Suprapubic skin (tissue), 4 donors: Measurements from ENCODE around the gene MICALL2. TPM values are rescaled to one million over a fixed set of nuclear protein-coding genes. Genes with fewer than 3 reads are reported as not detected.

Experiments
- DNase-seq, 2 donors: peaks; one replicate each; pipeline ENCODE4 v3.0.0-alpha.2; 2019; ENCODE audit warnings: low spot score in 2 of 2
- H3K27ac ChIP-seq: fragments of 200-600 bp; sonication (generic); one replicate; pipeline ENCODE4 v1.5.1; 2019
- H3K27me3 ChIP-seq: fragments of 200-600 bp; sonication (generic); one replicate; pipeline ENCODE4 v1.5.1; 2019
- H3K36me3 ChIP-seq: fragments of 200-600 bp; sonication (generic); one replicate; pipeline ENCODE4 v1.5.1; 2019
- H3K4me1 ChIP-seq: fragments of 200-600 bp; sonication (generic); one replicate; pipeline ENCODE4 v1.5.1; 2019
- H3K4me3 ChIP-seq: fragments of 200-600 bp; sonication (generic); one replicate; pipeline ENCODE4 v1.5.1; 2019; ENCODE audit warnings: mild to moderate bottlenecking
- H3K9me3 ChIP-seq: fragments of 200-600 bp; sonication (generic); one replicate; pipeline ENCODE4 v1.5.1; 2019
- CTCF ChIP-seq, 2 donors: fragments of 200-600 bp in 1 of 2; fragments of 450-650 bp in 1 of 2; sonication (generic) in 1 of 2; IDR thresholded peaks; one replicate each; pipeline ENCODE4 v1.5.1; 2016 to 2019; ENCODE audit warnings: antibody characterized with exemption in 2 of 2, mild to moderate bottlenecking in 1 of 2, moderate library complexity in 1 of 2
- EP300 ChIP-seq: sonication (generic); formaldehyde crosslinking; IDR thresholded peaks from one replicate; pipeline ENCODE4 v1.6.1; 2017; ENCODE audit warnings: antibody characterized with exemption
- POLR2A ChIP-seq, 2 donors: fragments of 450-650 bp; IDR thresholded peaks; one replicate each; pipeline ENCODE4 v1.6.1; 2017; ENCODE audit warnings: antibody characterized with exemption in 2 of 2, mild to moderate bottlenecking in 2 of 2, moderate library complexity in 2 of 2
- POLR2AphosphoS5 ChIP-seq, 3 donors: sonication (generic); formaldehyde crosslinking; IDR thresholded peaks; one replicate each; pipeline ENCODE4 v1.6.1; 2017; ENCODE audit warnings: antibody characterized with exemption in 3 of 3
- WGBS: methylation state at CpG from one replicate; pipeline ENCODE4 v1.1.5; 2018; 5-methylcytosine and 5-hydroxymethylcytosine counted together
- total RNA-seq, 4 donors: library from RNA; depleted of rRNA; stranded (reverse); fragments of >200 nt; gene quantifications; one replicate each; pipeline ENCODE4 v1.1.0, GENCODE V29; 2016

Gene MICALL2
- total RNA-seq, 4 donors from 2014 or later = 15.7 to 23.5 (median 16.9) TPM

GRCh38 chr7:1440620-1441019 lies 18.6 kb downstream of the MICALL2 start:
- Histone ChIP-seq H3K4me1 (no peaks in the 10 kb centered on the region), H3K36me3 (peaks cover 39% of the 10 kb centered on the region), H3K9me3 (no peaks in the 10 kb centered on the region), H3K4me3 (no peak overlapping the region), H3K27ac (no peak overlapping the region), H3K27me3 (no peaks in the 10 kb centered on the region)
- no peak for TF ChIP-seq EP300
- no peak for TF ChIP-seq POLR2A (IDR thresholded peaks at IDR 0.05)
- no peak for TF ChIP-seq POLR2AphosphoS5 (IDR thresholded peaks at IDR 0.05)
- TF ChIP-seq CTCF (IDR thresholded peaks at IDR 0.05) = no peak
- whole genome bisulfite sequencing = 100% methylated on average over 3 of the region's 10 CpGs
- DNase-seq = no peak

GRCh38 chr7:1439373-1440363 lies 19.6 kb downstream of the MICALL2 start:
- Histone ChIP-seq H3K4me1 (no peaks in the 10 kb centered on the region), H3K36me3 (peaks cover 39% of the 10 kb centered on the region), H3K4me3 (no peak overlapping the region), H3K27ac (no peak overlapping the region), H3K27me3 (no peaks in the 10 kb centered on the region), H3K9me3 (no peaks in the 10 kb centered on the region)
- 93% methylated on average over 14 of the region's 31 CpGs for WGBS
- no peak for DNase-seq
- no peak for TF ChIP-seq POLR2AphosphoS5 (IDR thresholded peaks at IDR 0.05)
- TF ChIP-seq EP300 = no peak
- no peak for TF ChIP-seq POLR2A (IDR thresholded peaks at IDR 0.05)
- no peak for TF ChIP-seq CTCF (IDR thresholded peaks at IDR 0.05)

- H3K4me3 ChIP-seq = no peak overlapping the region
- peaks cover 39% of the 10 kb centered on the region for H3K36me3 ChIP-seq
- no peak overlapping the region for H3K27ac ChIP-seq
- H3K4me1 ChIP-seq = no peaks in the 10 kb centered on the region
- WGBS = 90% methylated on average over 10 of the region's 15 CpGs
- TF ChIP-seq POLR2AphosphoS5 (IDR thresholded peaks at IDR 0.05) = no peak
- no peak for TF ChIP-seq CTCF (IDR thresholded peaks at IDR 0.05)
- no peak for TF ChIP-seq EP300
- TF ChIP-seq POLR2A (IDR thresholded peaks at IDR 0.05) = no peak
- no peak for DNase-seq
- no peaks in the 10 kb centered on the region for H3K9me3 ChIP-seq
- no peaks in the 10 kb centered on the region for H3K27me3 ChIP-seq
Observed at GRCh38 chr7:1438821-1439220, 20.4 kb downstream of the MICALL2 start.

GRCh38 chr7:1438208-1438607 lies 21.1 kb downstream of the MICALL2 start:
- Histone ChIP-seq H3K4me3 (no peak overlapping the region), H3K27ac (no peak overlapping the region), H3K9me3 (no peaks in the 10 kb centered on the region), H3K4me1 (no peaks in the 10 kb centered on the region), H3K27me3 (no peaks in the 10 kb centered on the region), H3K36me3 (peaks cover 39% of the 10 kb centered on the region)
- no peak for DNase-seq
- TF ChIP-seq EP300 = no peak
- no peak for TF ChIP-seq POLR2AphosphoS5 (IDR thresholded peaks at IDR 0.05)
- TF ChIP-seq POLR2A (IDR thresholded peaks at IDR 0.05) = no peak
- no peak for TF ChIP-seq CTCF (IDR thresholded peaks at IDR 0.05)
- 50% methylated on average over 1 of the region's 10 CpGs for WGBS

- Histone ChIP-seq H3K27me3 (peaks cover 8% of the 10 kb centered on the region), H3K27ac (no peak overlapping the region), H3K9me3 (no peaks in the 10 kb centered on the region), H3K4me1 (peaks cover 4% of the 10 kb centered on the region), H3K36me3 (peaks cover 39% of the 10 kb centered on the region), H3K4me3 (no peak overlapping the region)
- WGBS = 89% methylated on average over 16 of the region's 43 CpGs
- TF ChIP-seq EP300 (no peak), POLR2A (IDR thresholded peaks at IDR 0.05) (no peak), POLR2AphosphoS5 (IDR thresholded peaks at IDR 0.05) (no peak), CTCF (IDR thresholded peaks at IDR 0.05) (no peak)
- DNase-seq = no peak
Observed at GRCh38 chr7:1437155-1437880, 22.0 kb downstream of the MICALL2 start.
